Measurements from ENCODE around the gene JCHAIN.

Gene JCHAIN

GRCh38 chr4:70637239-70637913, 28.9 kb downstream of the JCHAIN start:
- peak; percentile 31 for DNase-seq (ENCODE audit: low read depth)

- DNase-seq (ENCODE audit: low read depth), result no peak
Measured at GRCh38 chr4:70634482-70634881, 31.8 kb downstream of the JCHAIN start.

GRCh38 chr4:70632028-70632427, 34.3 kb downstream of the JCHAIN start:
- peak; percentile 65 for DNase-seq (ENCODE audit: low read depth)

DNA sequence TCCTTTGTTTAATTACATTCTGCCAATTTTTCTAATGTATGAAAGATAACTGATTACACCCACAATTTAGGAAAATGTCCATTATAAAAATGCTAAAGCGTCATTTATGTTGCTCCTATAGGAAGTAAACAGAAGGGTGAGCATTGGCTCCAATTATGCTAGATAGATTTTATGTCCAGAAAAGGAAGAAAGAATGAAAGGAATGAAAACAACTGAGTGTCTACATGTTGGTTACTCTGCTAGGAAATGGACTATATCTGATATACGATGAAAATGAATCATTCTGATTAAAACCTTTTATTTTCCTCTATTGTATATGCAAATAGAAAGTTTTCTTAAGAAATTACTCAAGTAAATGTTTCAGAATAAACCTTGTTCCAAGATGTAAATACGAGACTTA, 36.1 kb downstream of the JCHAIN start:
- DNase-seq (ENCODE audit: low read depth), result peak; percentile 9

DNA sequence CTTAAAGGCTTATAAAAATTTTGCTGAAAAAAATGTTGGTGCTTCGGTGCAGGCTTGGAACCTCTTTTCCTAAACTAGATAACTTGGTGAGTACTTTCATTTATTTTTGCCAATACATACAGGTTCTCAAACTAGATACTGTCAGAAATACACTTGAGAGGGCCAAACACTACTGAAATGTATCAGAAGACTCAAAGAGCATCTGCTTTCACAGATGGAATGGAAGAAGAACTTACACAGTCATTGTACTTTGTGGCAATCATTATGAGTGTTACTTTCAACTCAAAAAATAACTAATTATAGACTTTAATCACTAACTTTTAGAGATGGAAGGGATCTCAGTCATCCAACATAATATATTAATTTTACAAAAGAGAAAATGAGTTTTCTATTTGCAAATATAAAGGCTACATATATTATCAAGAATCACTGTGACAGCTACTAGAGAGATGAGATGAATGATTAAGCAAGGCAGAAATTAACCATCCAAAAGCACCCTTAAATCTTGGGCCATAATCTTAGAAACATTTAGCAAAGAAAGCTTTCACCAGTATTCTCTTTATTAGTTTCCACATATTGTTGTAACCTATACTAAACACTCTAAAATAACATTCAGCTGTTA, 36.7 kb downstream of the JCHAIN start:
- no peak for DNase-seq (ENCODE audit: low read depth)

- no peak for DNase-seq (ENCODE audit: low read depth)
Measured at GRCh38 chr4:70628444-70628843, 37.9 kb downstream of the JCHAIN start, which contains the start of gene ENAM. ENAM (plus strand) TSS chr4:70628744; CDS start chr4:70629501, 757 bp downstream.

GRCh38 chr4:70627620-70628019, 38.7 kb downstream of the JCHAIN start:
- no peak for DNase-seq (ENCODE audit: low read depth)

DNA sequence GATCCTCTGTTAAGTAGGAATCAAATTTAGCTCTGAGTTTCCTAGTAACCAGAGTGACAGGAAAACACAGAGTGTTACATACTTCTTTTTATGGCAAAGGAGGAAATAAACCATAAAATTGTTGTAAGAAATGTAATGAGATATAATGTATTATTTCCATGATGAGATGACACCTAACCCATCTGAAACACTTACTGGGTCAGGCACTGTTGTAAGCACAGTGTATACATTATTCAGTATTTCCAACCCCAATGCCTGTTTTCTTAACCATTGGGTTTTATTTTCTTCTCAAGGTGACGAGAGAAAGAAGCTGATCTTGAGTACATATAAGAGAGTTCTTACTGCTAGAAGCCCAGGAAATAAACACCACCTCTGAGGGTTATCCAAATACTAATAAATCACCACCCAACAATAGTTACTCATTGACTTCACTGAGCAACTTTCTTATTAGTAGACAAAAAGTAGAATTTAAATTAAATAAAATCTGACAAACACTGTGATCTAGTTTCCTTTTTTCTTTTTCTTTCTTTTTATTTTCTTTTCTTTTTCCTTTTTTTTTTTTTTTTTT, 42.0 kb downstream of the JCHAIN start:
- no peak for DNase-seq (ENCODE audit: low read depth)

DNA sequence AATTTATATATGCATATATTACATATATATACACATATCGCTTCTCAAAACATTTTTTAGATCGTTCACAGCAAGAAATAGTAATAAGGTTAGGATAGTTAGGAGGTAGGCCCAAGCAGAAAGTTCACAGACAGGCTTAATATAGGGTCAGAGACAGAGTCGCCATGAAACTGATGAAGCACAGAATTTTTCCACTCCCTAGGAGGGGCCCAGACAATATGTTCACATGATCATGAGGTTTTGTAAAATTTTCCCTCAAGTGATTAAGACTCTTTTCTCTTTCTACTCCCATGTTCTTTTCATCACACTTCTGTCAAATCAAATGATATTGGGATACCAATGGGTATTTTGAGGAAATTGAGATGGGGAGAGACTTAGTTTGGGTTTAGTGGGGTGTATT, 43.0 kb downstream of the JCHAIN start:
- no peak for DNase-seq (ENCODE audit: low read depth)

GRCh38 chr4:70619778-70620177, 46.5 kb downstream of the JCHAIN start:
- no peak for DNase-seq (ENCODE audit: low read depth)

GRCh38 chr4:70619288-70619687, 47.0 kb downstream of the JCHAIN start:
- no peak for DNase-seq (ENCODE audit: low read depth)

- no peak for DNase-seq (ENCODE audit: low read depth)
Measured at GRCh38 chr4:70614184-70614555, 52.1 kb downstream of the JCHAIN start.

- DNase-seq (ENCODE audit: low read depth), result peak; percentile 3
Measured at GRCh38 chr4:70613306-70614183, 52.8 kb downstream of the JCHAIN start.

GRCh38 chr4:70608324-70608723, 58.0 kb downstream of the JCHAIN start:
- DNase-seq (ENCODE audit: low read depth), result no peak

GRCh38 chr4:70607334-70607853, 58.9 kb downstream of the JCHAIN start:
- no peak for DNase-seq (ENCODE audit: low read depth)

DNA sequence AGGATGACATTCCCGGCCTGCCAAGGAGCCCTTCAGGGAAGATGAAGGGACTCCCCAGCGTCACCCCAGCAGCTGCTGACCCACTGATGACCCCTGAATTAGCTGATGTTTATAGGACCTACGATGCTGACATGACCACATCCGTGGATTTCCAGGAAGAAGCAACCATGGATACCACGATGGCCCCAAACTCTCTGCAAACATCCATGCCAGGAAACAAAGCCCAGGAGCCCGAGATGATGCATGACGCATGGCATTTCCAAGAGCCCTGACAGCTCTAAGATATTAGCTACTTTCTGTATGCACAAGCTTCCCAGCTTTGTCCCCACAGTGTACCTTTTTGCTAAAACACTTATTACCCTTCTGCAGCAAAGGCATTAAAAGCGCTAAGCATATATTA, 59.8 kb downstream of the JCHAIN start:
- DNase-seq (ENCODE audit: low read depth), result no peak
